HEK293 (cell line): ENCODE data around the gene SRSF2.

Experiments
- CTCF ChIP-seq: fragments of 450-650 bp; formaldehyde crosslinking; IDR thresholded peaks from 2 replicates; pipeline ENCODE4 v1.5.1; 2016; ENCODE audit warnings: missing biosample characterization, missing genetic modification characterization
- PRDM10 ChIP-seq: fragments of 450-650 bp; formaldehyde crosslinking; IDR thresholded peaks from 2 replicates; pipeline ENCODE4 v1.5.1; 2016; ENCODE audit warnings: missing biosample characterization, missing genetic modification characterization
- REST ChIP-seq: fragments of 450-650 bp; formaldehyde crosslinking; IDR thresholded peaks from 2 replicates; pipeline ENCODE4 v1.5.1; 2016; ENCODE audit warnings: missing biosample characterization, missing genetic modification characterization
- ZNF184 ChIP-seq: fragments of 450-650 bp; IDR thresholded peaks from 2 replicates; pipeline ENCODE4 v1.5.1; 2018; ENCODE audit warnings: missing biosample characterization, mild to moderate bottlenecking, missing genetic modification characterization
- ZNF23 ChIP-seq: fragments of 450-650 bp; formaldehyde crosslinking; IDR thresholded peaks from 2 replicates; pipeline ENCODE4 v1.5.1; 2016; ENCODE audit warnings: missing biosample characterization, missing genetic modification characterization, borderline replicate concordance
- ZNF843 ChIP-seq: fragments of 450-650 bp; formaldehyde crosslinking; IDR thresholded peaks from 2 replicates; pipeline ENCODE4 v1.5.1; 2016; ENCODE audit warnings: missing biosample characterization, missing genetic modification characterization

- TF ChIP-seq ZNF184 (tag by site-specific recombination) (peak; percentile 57; the same call in 1 of the 2 replicates), CTCF (tag by site-specific recombination) (peak; percentile 87), REST (tag by site-specific recombination) (peak; percentile 30; the same call in 1 of the 2 replicates), PRDM10 (tag by site-specific recombination) (no peak), ZNF843 (tag by site-specific recombination) (peak; percentile 45; the same call in 1 of the 2 replicates), ZNF23 (no peak)
These were observed 10.1 kb downstream of the SRSF2 start, which contains the start of gene METTL23 for GRCh38 chr17:76726776-76727718.
